Uterus (tissue), 4 donors: Measurements from ENCODE around the gene SSTR3. TPM values are rescaled to one million over a fixed set of nuclear protein-coding genes. Genes with fewer than 3 reads are reported as not detected.

Source experiments
- DNase-seq, 2 donors: peaks; one replicate each; pipeline ENCODE4 v3.0.0-alpha.2; 2019 to 2020
- H3K27ac ChIP-seq, 2 donors: fragments of 200-600 bp; sonication (generic); 1 replicate in 1 of 2; 2 replicates in 1 of 2; pipeline ENCODE4 v1.5.1; 2016 to 2018
- H3K27me3 ChIP-seq, 2 donors: fragments of 200-600 bp; sonication (generic); one replicate each; pipeline ENCODE4 v1.5.1; 2018 to 2019; ENCODE audit warnings: control low read depth in 1 of 2
- H3K36me3 ChIP-seq, 2 donors: fragments of 200-600 bp; sonication (generic); one replicate each; pipeline ENCODE4 v1.5.1; 2019; ENCODE audit warnings: control low read depth in 1 of 2
- H3K4me1 ChIP-seq, 2 donors: fragments of 200-600 bp; sonication (generic); one replicate each; pipeline ENCODE4 v1.5.1; 2018 to 2019; ENCODE audit warnings: control low read depth in 1 of 2
- H3K4me3 ChIP-seq, 2 donors: fragments of 200-600 bp; sonication (generic); 1 replicate in 1 of 2; 2 replicates in 1 of 2; pipeline ENCODE4 v1.5.1; 2018 to 2019; ENCODE audit warnings: mild to moderate bottlenecking in 1 of 2
- H3K9me3 ChIP-seq, 2 donors: fragments of 200-600 bp; sonication (generic); one replicate each; pipeline ENCODE4 v1.5.1; 2019; ENCODE audit warnings: control low read depth in 1 of 2
- POLR2A ChIP-seq, 2 donors: fragments of 450-650 bp; IDR thresholded peaks; one replicate each; pipeline ENCODE4 v1.6.1; 2016; ENCODE audit warnings: antibody characterized with exemption in 2 of 2, mild to moderate bottlenecking in 1 of 2, moderate library complexity in 1 of 2
- intact Hi-C: fragments of 100-400 bp; cut with DNase I; formaldehyde crosslinking; loops from one replicate; pipeline ENCODE4 v1.15.1; 2023; ENCODE audit warnings: low total_unique reads
- total RNA-seq, 4 donors: library from RNA; depleted of rRNA in 3 of 4; stranded (reverse); fragments of >200 nt in 3 of 4; gene quantifications; one replicate each; pipeline versions ENCODE4 v1.1.0 to v1.2.4, GENCODE V29; 2014 to 2023
- TF ChIP-seq, protein P1 (sequence below), 4 experiments: fragments of 200-600 bp in 2 of 4; fragments of 450-650 bp in 2 of 4; sonication (generic) in 2 of 4; IDR thresholded peaks; one replicate each; pipeline ENCODE4 v1.5.1; 2016 to 2019; ENCODE audit warnings: antibody characterized with exemption in 4 of 4, mild to moderate bottlenecking in 2 of 4, moderate library complexity in 1 of 4
- donor health status: DM: yes; HTN: yes; CAD: no.

Gene SSTR3
- total RNA-seq, 4 donors from 2014 or later = under 0.01 to 5.8 (median 3.1) TPM; not detected in 1

DNA sequence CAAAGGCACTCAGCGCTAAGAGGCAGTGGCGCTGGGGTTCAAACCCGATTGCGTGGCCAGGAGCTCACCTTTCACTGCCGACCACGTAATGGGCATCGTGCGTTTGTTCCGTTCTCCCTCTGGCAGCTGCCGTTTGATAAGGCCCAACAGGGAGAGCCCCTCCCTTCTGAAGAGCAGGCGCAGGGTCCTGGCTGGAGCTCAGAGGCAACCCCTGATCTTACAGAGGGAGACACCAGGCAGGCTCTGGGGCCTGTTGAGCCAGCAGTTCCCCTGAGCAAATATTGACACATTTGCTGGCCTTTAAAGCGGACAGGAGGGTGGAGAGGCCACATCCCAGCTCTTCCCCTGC lies 12.5 kb downstream of the SSTR3 start:
- Histone ChIP-seq H3K36me3 (no peaks in the 10 kb centered on the region), H3K4me1 (peaks cover 20% of the 10 kb centered on the region in 2 donors), H3K9me3 (no peaks in the 10 kb centered on the region), H3K27me3 (no peaks in the 10 kb centered on the region), H3K27ac (peak overlapping the region; percentile 85 to 96), H3K4me3 (peak overlapping the region; percentile 13 to 28)
- DNase-seq = no peak
- intact Hi-C loops = loop anchor here (5.0 kb wide), 1 partner anchor 32 kb away; no protein-coding TSS in a partner anchor
- no peak for TF ChIP-seq POLR2A (IDR thresholded peaks at IDR 0.05)
- TF ChIP-seq, protein P1, sequence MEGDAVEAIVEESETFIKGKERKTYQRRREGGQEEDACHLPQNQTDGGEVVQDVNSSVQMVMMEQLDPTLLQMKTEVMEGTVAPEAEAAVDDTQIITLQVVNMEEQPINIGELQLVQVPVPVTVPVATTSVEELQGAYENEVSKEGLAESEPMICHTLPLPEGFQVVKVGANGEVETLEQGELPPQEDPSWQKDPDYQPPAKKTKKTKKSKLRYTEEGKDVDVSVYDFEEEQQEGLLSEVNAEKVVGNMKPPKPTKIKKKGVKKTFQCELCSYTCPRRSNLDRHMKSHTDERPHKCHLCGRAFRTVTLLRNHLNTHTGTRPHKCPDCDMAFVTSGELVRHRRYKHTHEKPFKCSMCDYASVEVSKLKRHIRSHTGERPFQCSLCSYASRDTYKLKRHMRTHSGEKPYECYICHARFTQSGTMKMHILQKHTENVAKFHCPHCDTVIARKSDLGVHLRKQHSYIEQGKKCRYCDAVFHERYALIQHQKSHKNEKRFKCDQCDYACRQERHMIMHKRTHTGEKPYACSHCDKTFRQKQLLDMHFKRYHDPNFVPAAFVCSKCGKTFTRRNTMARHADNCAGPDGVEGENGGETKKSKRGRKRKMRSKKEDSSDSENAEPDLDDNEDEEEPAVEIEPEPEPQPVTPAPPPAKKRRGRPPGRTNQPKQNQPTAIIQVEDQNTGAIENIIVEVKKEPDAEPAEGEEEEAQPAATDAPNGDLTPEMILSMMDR (IDR thresholded peaks at IDR 0.05) = no peak

DNA sequence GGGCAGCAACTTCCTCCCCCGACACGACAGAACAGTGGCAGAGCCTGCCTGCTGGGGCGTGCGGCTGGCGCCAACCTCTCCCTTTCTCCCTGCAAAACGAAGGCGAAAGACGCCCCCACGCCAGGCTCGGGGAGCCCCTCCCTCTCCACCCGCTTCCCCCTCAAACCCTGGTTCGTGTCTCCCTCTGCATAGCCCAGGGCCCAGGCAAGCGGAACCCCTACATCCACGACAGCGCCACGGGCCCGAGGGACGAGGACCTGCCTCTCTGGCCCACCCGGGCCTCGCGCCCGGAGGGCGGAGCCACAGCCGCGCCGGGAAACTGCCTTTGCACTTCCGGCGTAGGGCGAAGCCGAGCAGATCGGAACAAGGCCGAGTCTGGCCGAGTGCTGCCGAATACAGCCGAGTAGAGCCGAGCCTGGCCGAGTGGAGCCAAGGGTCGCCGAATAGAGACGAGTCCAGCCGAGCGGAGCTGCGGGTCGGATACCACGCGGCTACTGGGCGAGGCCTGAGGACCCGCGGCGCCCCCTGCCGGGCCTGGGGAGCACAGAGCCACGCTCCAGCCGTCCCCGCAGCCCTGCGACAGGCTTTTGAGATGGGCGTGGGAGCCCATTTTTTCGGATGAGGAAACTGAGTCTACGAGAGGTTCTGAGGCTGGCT lies 13.0 kb downstream of the SSTR3 start:
- intact Hi-C loops = no loop called here
- peak; percentile 98 to 100 for DNase-seq

DNA sequence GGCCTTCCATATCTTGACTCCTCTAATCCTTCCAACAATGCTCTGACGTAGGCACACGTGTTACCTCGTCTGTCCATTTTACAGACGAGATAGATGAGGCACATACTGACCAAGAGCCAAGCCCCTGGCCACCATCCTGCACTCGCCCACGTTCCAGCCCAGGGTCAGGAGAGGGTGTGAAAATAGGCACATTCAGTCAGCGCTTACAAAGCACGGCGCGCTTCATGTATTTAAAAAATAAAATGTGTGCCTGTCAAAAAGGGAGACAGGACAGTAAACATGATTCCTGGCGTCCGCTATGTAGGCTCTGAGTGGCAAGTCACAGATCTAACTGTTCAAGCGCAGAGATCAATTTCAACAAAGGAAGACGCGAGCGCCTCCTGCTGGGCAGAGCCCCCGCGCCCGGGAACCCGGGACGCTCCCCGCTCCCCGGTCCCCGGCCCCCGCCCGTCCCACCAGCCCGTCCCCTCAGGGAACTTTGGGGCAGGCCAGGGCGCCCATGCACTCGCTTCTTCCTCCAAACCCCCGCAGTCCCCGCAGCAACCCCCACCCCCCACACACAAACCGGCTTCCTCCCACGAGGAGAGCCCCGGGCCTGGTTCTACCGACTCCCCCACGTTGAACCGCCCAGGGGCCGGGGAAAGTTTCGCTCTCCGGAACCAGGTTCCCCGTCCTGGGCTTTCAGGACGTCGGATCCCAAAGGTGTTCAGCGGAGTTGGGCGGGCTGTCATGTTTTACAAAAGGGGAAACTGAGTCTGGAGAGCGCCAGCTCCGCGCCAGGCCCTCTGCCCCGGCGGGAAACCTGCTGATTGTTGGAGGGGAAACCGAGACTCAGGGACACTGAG lies 13.8 kb downstream of the SSTR3 start:
- TF ChIP-seq, protein P1 (IDR thresholded peaks at IDR 0.05) = peak; percentile 69 to 95 (median 82)
- TF ChIP-seq POLR2A (IDR thresholded peaks at IDR 0.05) = no peak
- H3K27ac ChIP-seq = peak overlapping the region; percentile 96 to 97
- H3K4me1 ChIP-seq = peaks cover 20 to 24% of the 10 kb centered on the region in 2 donors
- peak overlapping the region; percentile 64 to 69 for H3K4me3 ChIP-seq
- H3K9me3 ChIP-seq = no peaks in the 10 kb centered on the region
- no peaks in the 10 kb centered on the region for H3K27me3 ChIP-seq
- intact Hi-C loops = no loop called here
- DNase-seq = peak; percentile 84 to 89
- H3K36me3 ChIP-seq = no peaks in the 10 kb centered on the region

More for the DNA sequence above, 13.0 kb downstream of the SSTR3 start:
- peaks cover 20% of the 10 kb centered on the region in 2 donors for H3K4me1 ChIP-seq
- peak; percentile 99 for TF ChIP-seq POLR2A (IDR thresholded peaks at IDR 0.05)
- TF ChIP-seq, protein P1 (IDR thresholded peaks at IDR 0.05) = peak; percentile 90 to 100 (median 98)
- H3K9me3 ChIP-seq = no peaks in the 10 kb centered on the region
- H3K27ac ChIP-seq = peak overlapping the region; percentile 96 to 97
- H3K36me3 ChIP-seq = no peaks in the 10 kb centered on the region
- peak overlapping the region; percentile 64 to 69 for H3K4me3 ChIP-seq
- no peaks in the 10 kb centered on the region for H3K27me3 ChIP-seq

DNA sequence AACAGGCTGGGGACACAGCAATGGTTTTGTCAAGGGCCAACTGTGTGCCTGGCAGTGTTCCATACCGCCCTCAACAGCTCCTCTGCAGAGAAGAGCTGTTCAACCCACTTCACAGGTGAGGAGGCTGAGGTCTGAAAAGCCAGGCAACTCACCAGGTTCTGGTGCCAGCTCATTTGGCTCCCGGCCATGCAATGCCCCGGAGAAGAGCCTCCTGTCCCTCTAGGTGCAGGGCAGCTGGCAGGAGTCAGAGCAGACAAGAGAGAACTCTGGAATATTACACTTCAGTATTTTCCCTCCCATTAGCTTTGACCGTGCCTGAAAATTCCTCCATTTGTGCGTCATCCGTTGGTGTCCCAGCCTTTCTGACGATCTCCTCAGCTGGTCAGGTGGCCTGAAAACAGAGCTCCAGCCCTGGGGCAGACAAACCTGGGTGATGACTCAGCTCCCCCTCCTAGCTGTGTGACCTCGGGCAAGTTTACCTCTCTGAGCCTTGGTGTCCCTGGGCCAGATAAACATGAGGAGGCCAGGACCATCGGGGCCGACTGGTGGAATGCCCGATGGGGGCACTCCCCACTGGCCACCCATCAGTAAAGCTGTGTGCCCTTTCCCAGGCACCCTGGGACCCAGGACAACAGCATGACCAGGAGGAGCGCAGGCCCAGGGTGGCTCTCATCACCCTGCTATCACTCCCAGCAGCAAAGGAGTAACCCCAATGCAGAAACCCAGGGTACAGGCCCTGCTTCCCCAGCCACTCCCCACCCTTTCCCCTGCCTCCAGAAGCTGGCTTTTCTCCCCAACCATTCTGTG lies 14.6 kb downstream of the SSTR3 start:
- Histone ChIP-seq H3K9me3 (no peaks in the 10 kb centered on the region), H3K27me3 (no peaks in the 10 kb centered on the region), H3K4me3 (no peak overlapping the region), H3K36me3 (no peaks in the 10 kb centered on the region), H3K4me1 (peaks cover 25 to 30% of the 10 kb centered on the region in 2 donors), H3K27ac (peak overlapping the region; percentile 96 to 97)
- peak; percentile 74 to 86 for DNase-seq
- intact Hi-C loops = no loop called here
- TF ChIP-seq POLR2A (IDR thresholded peaks at IDR 0.05) = no peak
- TF ChIP-seq, protein P1 (IDR thresholded peaks at IDR 0.05) = no peak
